HG02678 (cell line): ENCODE data around the gene NOX4.
"Not testable (repeated sequence)": the region's sequence is repeated elsewhere in the genome, so short reads cannot be mapped to it uniquely, and the experiment has no call there.

ENCODE experiments used
- ATAC-seq: cut with Tn5 transposase; IDR thresholded peaks from one replicate; pipeline ENCODE4 v1.9.1; 2021; ENCODE audit warnings: mild to moderate bottlenecking, moderate library complexity; ENCODE audit not compliant: unreplicated experiment

NOX4 gene

GRCh38 chr11:89463266-89463780, 27.9 kb downstream of the NOX4 start:
- no peak for ATAC-seq

GRCh38 chr11:89458716-89459115, 32.5 kb downstream of the NOX4 start:
- no peak for ATAC-seq

- ATAC-seq: no peak
Observed at GRCh38 chr11:89457190-89457589, 34.0 kb downstream of the NOX4 start.

GRCh38 chr11:89456681-89457080, 34.5 kb downstream of the NOX4 start:
- ATAC-seq: no peak

GRCh38 chr11:89452780-89453179, 38.4 kb downstream of the NOX4 start:
- no peak for ATAC-seq

GRCh38 chr11:89447845-89448244, 43.3 kb downstream of the NOX4 start:
- ATAC-seq: no peak

GRCh38 chr11:89443361-89444322, 47.5 kb downstream of the NOX4 start:
- no peak for ATAC-seq

- no peak for ATAC-seq
Observed at GRCh38 chr11:89442801-89443200, 48.4 kb downstream of the NOX4 start.

GRCh38 chr11:89441606-89442005, 49.6 kb downstream of the NOX4 start:
- ATAC-seq: no peak

- ATAC-seq: no peak
Observed at GRCh38 chr11:89437317-89437716, 53.9 kb downstream of the NOX4 start.

- ATAC-seq: no peak
Observed at GRCh38 chr11:89436071-89436470, 55.1 kb downstream of the NOX4 start.

- ATAC-seq: no peak
Observed at GRCh38 chr11:89433278-89433677, 57.9 kb downstream of the NOX4 start.

- not testable (repeated sequence) for ATAC-seq
Observed at GRCh38 chr11:89432182-89432581, 59.0 kb downstream of the NOX4 start.

- ATAC-seq: not testable (repeated sequence)
Observed at GRCh38 chr11:89426501-89426900, 64.7 kb downstream of the NOX4 start.

- ATAC-seq: no peak
Observed at GRCh38 chr11:89421718-89422117, 69.5 kb downstream of the NOX4 start.

- no peak for ATAC-seq
Observed at GRCh38 chr11:89420981-89421380, 70.2 kb downstream of the NOX4 start.

GRCh38 chr11:89416961-89417360, 74.2 kb downstream of the NOX4 start:
- no peak for ATAC-seq

- ATAC-seq: not testable (repeated sequence)
Observed at GRCh38 chr11:89411112-89411511, 80.1 kb downstream of the NOX4 start.

- ATAC-seq: not testable (repeated sequence)
Observed at GRCh38 chr11:89410666-89411065, 80.5 kb downstream of the NOX4 start.

GRCh38 chr11:89408441-89408840, 82.7 kb downstream of the NOX4 start:
- ATAC-seq: not testable (repeated sequence)

GRCh38 chr11:89405629-89406028, 85.5 kb downstream of the NOX4 start:
- ATAC-seq: no peak

GRCh38 chr11:89391654-89392053, 99.5 kb downstream of the NOX4 start:
- not testable (repeated sequence) for ATAC-seq
